HepG2 (cell line): ENCODE data around the gene NFKBIL1. TPM values are rescaled to one million over a fixed set of nuclear protein-coding genes. Genes with fewer than 3 reads are reported as not detected.

Experiments
- ARNTL ChIP-seq: sonication (generic); formaldehyde crosslinking; IDR thresholded peaks from 2 replicates; pipeline ENCODE4 v1.4.0; 2020; ENCODE audit warnings: mild to moderate bottlenecking, missing genetic modification reagents
- HDAC2 ChIP-seq: sonication (generic); formaldehyde crosslinking; IDR thresholded peaks from 2 replicates; pipeline ENCODE4 v1.4.0; 2020; ENCODE audit warnings: missing genetic modification reagents
- HNF4G ChIP-seq, 2 experiments: sonication (generic) in 1 of 2; formaldehyde crosslinking in 1 of 2; IDR thresholded peaks; 2 replicates each; pipeline versions ENCODE4 v1.4.0 to v1.6.1; 2011 to 2020; ENCODE audit warnings: borderline replicate concordance in 2 of 2, low read depth in 2 of 2, mild to moderate bottlenecking in 2 of 2, low read length in 1 of 2, missing genetic modification reagents in 1 of 2, moderate library complexity in 1 of 2
- HNRNPL ChIP-seq: fragments of 200-400 bp; formaldehyde crosslinking; IDR thresholded peaks from 2 replicates; pipeline ENCODE4 v1.6.1; 2017; ENCODE audit warnings: mild to moderate bottlenecking, low read depth, low read length
- HOXA9 ChIP-seq: sonication (generic); formaldehyde crosslinking; IDR thresholded peaks from 2 replicates; pipeline ENCODE4 v1.8.1; 2022; ENCODE audit warnings: missing genetic modification reagents, mild to moderate bottlenecking, moderate library complexity, borderline replicate concordance
- KAT2B ChIP-seq: fragments of 150-350 bp; IDR thresholded peaks from 2 replicates; pipeline ENCODE4 v1.6.1; 2014; ENCODE audit warnings: low read depth, low read length, borderline replicate concordance
- KAT8 ChIP-seq: IDR thresholded peaks from 2 replicates; pipeline ENCODE4 v1.6.1; 2016; ENCODE audit warnings: missing genetic modification reagents, missing compliant biosample characterization
- MED8 ChIP-seq: sonication (generic); formaldehyde crosslinking; IDR thresholded peaks from 2 replicates; pipeline ENCODE4 v1.8.1; 2023; ENCODE audit warnings: mild to moderate bottlenecking, missing genetic modification reagents; ENCODE audit not compliant: insufficient replicate concordance
- MEIS1 ChIP-seq: sonication (generic); formaldehyde crosslinking; IDR thresholded peaks from 2 replicates; pipeline ENCODE4 v1.9.0; 2021; ENCODE audit warnings: mild to moderate bottlenecking, missing genetic modification reagents, moderate library complexity, borderline replicate concordance
- MXD1 ChIP-seq: sonication (generic); formaldehyde crosslinking; IDR thresholded peaks from 2 replicates; pipeline ENCODE4 v1.4.0; 2020; ENCODE audit warnings: mild to moderate bottlenecking, missing genetic modification reagents
- MYNN ChIP-seq: sonication (generic); formaldehyde crosslinking; IDR thresholded peaks from 2 replicates; pipeline ENCODE4 v1.4.0; 2020; ENCODE audit warnings: mild to moderate bottlenecking, low read depth, missing genetic modification reagents
- RAD21 ChIP-seq: fragments of 450-650 bp; formaldehyde crosslinking; IDR thresholded peaks from 2 replicates; pipeline ENCODE4 v1.5.0; 2020; ENCODE audit warnings: mild to moderate bottlenecking
- TBX3 ChIP-seq: fragments of 450-650 bp; IDR thresholded peaks from 2 replicates; pipeline ENCODE4 v1.6.1; 2017; ENCODE audit warnings: antibody characterized with exemption, mild to moderate bottlenecking, inconsistent platforms, borderline replicate concordance
- ZC3H4 ChIP-seq: sonication (generic); formaldehyde crosslinking; IDR thresholded peaks from 2 replicates; pipeline ENCODE4 v1.4.0; 2020; ENCODE audit warnings: missing genetic modification reagents, borderline replicate concordance
- ZKSCAN8 ChIP-seq: IDR thresholded peaks from 2 replicates; pipeline ENCODE4 v1.6.1; 2016; ENCODE audit warnings: borderline replicate concordance, missing genetic modification reagents, missing compliant biosample characterization
- ZMYM4 ChIP-seq: sonication (generic); formaldehyde crosslinking; IDR thresholded peaks from 2 replicates; pipeline ENCODE4 v1.8.1; 2023; ENCODE audit warnings: mild to moderate bottlenecking, missing genetic modification reagents
- ZNF160 ChIP-seq: sonication (generic); formaldehyde crosslinking; IDR thresholded peaks from 2 replicates; pipeline ENCODE4 v1.8.0; 2022; ENCODE audit warnings: mild to moderate bottlenecking, inconsistent platforms, missing genetic modification reagents
- ZNF207 ChIP-seq: fragments of 450-650 bp; IDR thresholded peaks from 2 replicates; pipeline ENCODE4 v1.6.1; 2016; ENCODE audit warnings: antibody characterized with exemption, borderline replicate concordance
- ZNF253 ChIP-seq: sonication (generic); formaldehyde crosslinking; IDR thresholded peaks from 2 replicates; pipeline ENCODE4 v1.8.0; 2022; ENCODE audit warnings: mild to moderate bottlenecking, missing genetic modification reagents, borderline replicate concordance
- ZNF432 ChIP-seq: sonication (generic); formaldehyde crosslinking; IDR thresholded peaks from 2 replicates; pipeline ENCODE4 v1.5.0; 2020; ENCODE audit warnings: missing genetic modification reagents, mild to moderate bottlenecking, borderline replicate concordance
- ZNF543 ChIP-seq: sonication (generic); formaldehyde crosslinking; IDR thresholded peaks from 2 replicates; pipeline ENCODE4 v1.4.0; 2020; ENCODE audit warnings: mild to moderate bottlenecking, missing genetic modification reagents
- ZNF570 ChIP-seq: sonication (generic); formaldehyde crosslinking; IDR thresholded peaks from 2 replicates; pipeline ENCODE4 v1.4.0; 2020; ENCODE audit warnings: mild to moderate bottlenecking, missing genetic modification reagents, borderline replicate concordance
- ZNF576 ChIP-seq: sonication (generic); formaldehyde crosslinking; IDR thresholded peaks from 2 replicates; pipeline ENCODE4 v1.4.0; 2020; ENCODE audit warnings: mild to moderate bottlenecking, missing genetic modification reagents
- ZNF629 ChIP-seq: sonication (generic); formaldehyde crosslinking; conservative IDR thresholded peaks from 2 replicates; pipeline ENCODE4 v1.5.0; 2020; ENCODE audit warnings: missing genetic modification reagents
- polyA plus RNA-seq, 8 experiments: library from polyadenylated mRNA; depleted of rRNA in 3 of 8; stranded (reverse) in 7 of 8; unstranded in 1 of 8; fragments of >200 nt; fragmentation: Illumina TruSeq in 4 of 8; extraction: Trizol in 4 of 8; gene quantifications; 2 replicates each; pipeline versions ENCODE4 v1.2.1 to v1.2.3, GENCODE V29; 2011 to 2016; ENCODE audit warnings: low read depth in 4 of 8, missing spikeins in 1 of 8, mixed read lengths in 1 of 8; ENCODE audit not compliant: insufficient read depth in 1 of 8
- total RNA-seq, 5 experiments: library from RNA; depleted of rRNA; stranded (reverse); fragments of >200 nt; fragmentation: Illumina TruSeq; extraction: Trizol; gene quantifications; 2 replicates each; pipeline ENCODE4 v1.2.3, GENCODE V29; 2016; ENCODE audit warnings: low read depth in 1 of 5
- TF ChIP-seq, protein P1 (sequence below): sonication (generic); formaldehyde crosslinking; IDR thresholded peaks from 2 replicates; pipeline ENCODE4 v1.5.1; 2020; ENCODE audit warnings: missing genetic modification reagents, mild to moderate bottlenecking, borderline replicate concordance
- TF ChIP-seq, protein P2 (sequence below): sonication (generic); formaldehyde crosslinking; IDR thresholded peaks from 2 replicates; pipeline ENCODE4 v1.5.1; 2020; ENCODE audit warnings: missing genetic modification reagents, mild to moderate bottlenecking, borderline replicate concordance
- TF ChIP-seq, protein P3 (sequence below): IDR thresholded peaks from 2 replicates; pipeline ENCODE4 v1.6.1; 2018; ENCODE audit warnings: missing genetic modification reagents, mild to moderate bottlenecking, missing compliant biosample characterization

NFKBIL1 gene
- total and polyA plus RNA-seq, 2 of the 13 experiments (the other 11 are each of a cell fraction or from before 2014, with no cell fraction given) = 9.7 to 19.5 TPM

GRCh38 chr6:31580807-31581433 lies 33.5 kb downstream of the NFKBIL1 start (continued):
- TF ChIP-seq MED8 (peak; percentile 50), ZNF207 (no peak), ZNF576 (no peak), MYNN (CRISPR knock-in tag) (no peak), HDAC2 (CRISPR knock-in tag) (peak; percentile 70), MEIS1 (CRISPR knock-in tag) (no peak), ARNTL (CRISPR knock-in tag) (peak; percentile 51; the same call in 1 of the 2 replicates), MXD1 (peak; percentile 75; the same call in 1 of the 2 replicates), ZNF253 (peak; percentile 81; the same call in 1 of the 2 replicates), ZNF543 (CRISPR knock-in tag) (peak; percentile 27; the same call in 1 of the 2 replicates), ZNF570 (no peak), TBX3 (no peak), KAT2B (no peak), RAD21 (CRISPR knock-in tag) (peak; percentile 90), HOXA9 (CRISPR knock-in tag) (peak; percentile 38; the same call in 1 of the 2 replicates), ZKSCAN8 (CRISPR knock-in tag) (no peak; the same call in 1 of the 2 replicates), ZMYM4 (CRISPR knock-in tag) (peak; percentile 74), ZNF160 (CRISPR knock-in tag) (peak; percentile 27; the same call in 1 of the 2 replicates), ZNF432 (CRISPR knock-in tag) (peak; percentile 44; the same call in 1 of the 2 replicates), ZC3H4 (CRISPR knock-in tag) (no peak), ZNF629 (CRISPR knock-in tag) (no peak), HNF4G (IDR thresholded peaks at IDR 0.05; ENCODE audit: borderline replicate concordance, low read depth, low read length) (no peak), HNF4G (CRISPR knock-in tag; IDR thresholded peaks at IDR 0.05; ENCODE audit: borderline replicate concordance, low read depth) (peak; percentile 15; the same call in 1 of the 2 replicates), HNRNPL (0 out of 2 replicates have a peak, but pooled peaks have one; percentile 44), KAT8 (peak; percentile 75)
- TF ChIP-seq, protein P1, sequence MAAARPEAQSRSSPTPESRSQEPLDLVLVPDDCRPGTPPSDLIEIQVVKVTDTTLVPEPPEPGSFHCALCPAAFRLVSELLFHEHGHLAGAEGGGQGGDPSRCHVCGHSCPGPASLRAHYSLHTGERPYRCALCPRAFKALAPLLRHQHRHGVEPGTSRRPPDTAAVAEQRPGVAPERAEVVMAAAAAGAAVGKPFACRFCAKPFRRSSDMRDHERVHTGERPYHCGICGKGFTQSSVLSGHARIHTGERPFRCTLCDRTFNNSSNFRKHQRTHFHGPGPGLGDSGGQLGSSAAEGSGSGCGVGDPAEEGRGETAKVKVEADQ = no peak
- TF ChIP-seq, protein P2, sequence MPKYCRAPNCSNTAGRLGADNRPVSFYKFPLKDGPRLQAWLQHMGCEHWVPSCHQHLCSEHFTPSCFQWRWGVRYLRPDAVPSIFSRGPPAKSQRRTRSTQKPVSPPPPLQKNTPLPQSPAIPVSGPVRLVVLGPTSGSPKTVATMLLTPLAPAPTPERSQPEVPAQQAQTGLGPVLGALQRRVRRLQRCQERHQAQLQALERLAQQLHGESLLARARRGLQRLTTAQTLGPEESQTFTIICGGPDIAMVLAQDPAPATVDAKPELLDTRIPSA (CRISPR knock-in tag) = no peak
- TF ChIP-seq, protein P3, sequence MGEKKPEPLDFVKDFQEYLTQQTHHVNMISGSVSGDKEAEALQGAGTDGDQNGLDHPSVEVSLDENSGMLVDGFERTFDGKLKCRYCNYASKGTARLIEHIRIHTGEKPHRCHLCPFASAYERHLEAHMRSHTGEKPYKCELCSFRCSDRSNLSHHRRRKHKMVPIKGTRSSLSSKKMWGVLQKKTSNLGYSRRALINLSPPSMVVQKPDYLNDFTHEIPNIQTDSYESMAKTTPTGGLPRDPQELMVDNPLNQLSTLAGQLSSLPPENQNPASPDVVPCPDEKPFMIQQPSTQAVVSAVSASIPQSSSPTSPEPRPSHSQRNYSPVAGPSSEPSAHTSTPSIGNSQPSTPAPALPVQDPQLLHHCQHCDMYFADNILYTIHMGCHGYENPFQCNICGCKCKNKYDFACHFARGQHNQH (CRISPR knock-in tag) = peak; percentile 79
